GM21423 (cell line): ENCODE measurements around the gene INKA2.

Experiments
- ATAC-seq: cut with Tn5 transposase; IDR thresholded peaks from one replicate; pipeline ENCODE4 v1.9.1; 2021; ENCODE audit warnings: mild to moderate bottlenecking, moderate library complexity; ENCODE audit not compliant: unreplicated experiment

The INKA2 gene

GRCh38 chr1:111734426-111734825 is 4.8 kb downstream of the INKA2 start:
- ATAC-seq = no peak

GRCh38 chr1:111733992-111734341 is 5.2 kb downstream of the INKA2 start:
- ATAC-seq = no peak

GRCh38 chr1:111733183-111733991 is 5.8 kb downstream of the INKA2 start:
- no peak for ATAC-seq

GRCh38 chr1:111732718-111733117 is 6.5 kb downstream of the INKA2 start:
- no peak for ATAC-seq

GRCh38 chr1:111731956-111732355 is 7.2 kb downstream of the INKA2 start:
- no peak for ATAC-seq

GRCh38 chr1:111730706-111731105 is 8.5 kb downstream of the INKA2 start:
- ATAC-seq = no peak

GRCh38 chr1:111729946-111730681 is 9.1 kb downstream of the INKA2 start:
- ATAC-seq = no peak

GRCh38 chr1:111729271-111729921 is 9.8 kb downstream of the INKA2 start:
- ATAC-seq = no peak

- ATAC-seq = no peak
These were observed 12.1 kb downstream of the INKA2 start for GRCh38 chr1:111727056-111727455.

GRCh38 chr1:111725192-111725591 is 14.0 kb downstream of the INKA2 start:
- ATAC-seq = no peak

- ATAC-seq = no peak
These were observed 15.3 kb downstream of the INKA2 start for GRCh38 chr1:111723871-111724270.

GRCh38 chr1:111723091-111723806 is 15.9 kb downstream of the INKA2 start:
- ATAC-seq = no peak

- no peak for ATAC-seq
These were observed 18.0 kb downstream of the INKA2 start for GRCh38 chr1:111720977-111721786.

- no peak for ATAC-seq
These were observed 18.8 kb downstream of the INKA2 start for GRCh38 chr1:111720274-111720976.

GRCh38 chr1:111719674-111720132 is 19.5 kb downstream of the INKA2 start:
- no peak for ATAC-seq

GRCh38 chr1:111719135-111719534 is 20.1 kb downstream of the INKA2 start:
- no peak for ATAC-seq

- ATAC-seq = no peak
These were observed 21.7 kb downstream of the INKA2 start for GRCh38 chr1:111717450-111717849.

- no peak for ATAC-seq
These were observed 22.9 kb downstream of the INKA2 start for GRCh38 chr1:111716333-111716732.

- ATAC-seq = no peak
These were observed 29.2 kb downstream of the INKA2 start for GRCh38 chr1:111709986-111710385.

GRCh38 chr1:111707906-111708305 is 31.3 kb downstream of the INKA2 start:
- no peak for ATAC-seq
